Measurements from ENCODE around the gene KCNQ1OT1.
A peak's percentile ranks its signal among the peaks of the same experiment; 100 is the strongest.

The KCNQ1OT1 gene

DNA sequence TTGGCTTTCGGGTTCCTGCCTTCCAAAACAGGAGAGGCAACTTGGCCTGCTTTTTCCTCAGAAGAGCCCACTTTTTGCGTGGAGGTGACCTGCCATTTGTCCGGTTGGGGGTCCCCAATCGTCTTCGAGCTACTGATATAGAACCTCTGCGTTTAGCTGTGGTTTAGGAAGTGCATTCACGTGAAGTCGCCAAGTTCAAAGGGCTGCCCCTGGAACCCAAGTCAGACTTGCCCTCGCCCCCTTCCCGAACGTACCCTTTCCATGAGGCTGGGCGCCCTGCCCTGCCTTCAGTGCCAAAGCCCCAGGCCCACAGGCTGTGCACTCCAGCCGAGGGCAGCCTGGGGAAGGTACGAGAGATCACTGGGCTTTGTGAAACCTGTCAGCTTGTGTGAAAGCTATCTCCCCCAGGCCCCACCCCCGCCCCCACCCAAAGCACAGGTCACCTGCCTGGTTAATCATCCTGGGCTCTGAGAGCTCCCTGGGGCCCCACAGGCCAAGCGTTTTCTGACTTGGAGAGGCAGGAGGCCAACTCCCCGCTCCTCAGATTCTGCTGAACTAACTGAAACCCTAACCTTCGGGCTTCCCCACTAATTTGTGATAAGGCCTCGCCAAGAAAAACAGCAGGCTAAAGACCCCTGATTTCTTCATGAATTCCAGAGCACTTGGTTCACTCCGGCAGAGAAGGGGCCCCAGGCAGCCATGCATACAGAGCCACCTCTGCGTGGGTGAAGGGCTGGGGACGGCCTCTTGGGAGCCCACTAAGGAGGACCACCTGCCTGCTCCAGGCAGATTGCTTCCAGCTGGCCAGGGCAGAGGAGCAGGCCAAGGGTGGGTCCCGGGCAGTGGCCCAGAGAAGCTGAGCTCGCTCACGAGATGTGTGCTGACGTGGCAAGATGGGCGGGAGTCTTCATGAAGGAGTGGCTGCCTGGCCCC, 25.8 kb upstream of the KCNQ1OT1 start:
- H3K27me3 ChIP-seq = peaks cover 0 to 5% of the 10 kb centered on the region in 2 donors
- peak in 1 of 2 donors; percentile 26 for DNase-seq
- H3K9me3 ChIP-seq = no peaks in the 10 kb centered on the region
- TF ChIP-seq, protein P1, sequence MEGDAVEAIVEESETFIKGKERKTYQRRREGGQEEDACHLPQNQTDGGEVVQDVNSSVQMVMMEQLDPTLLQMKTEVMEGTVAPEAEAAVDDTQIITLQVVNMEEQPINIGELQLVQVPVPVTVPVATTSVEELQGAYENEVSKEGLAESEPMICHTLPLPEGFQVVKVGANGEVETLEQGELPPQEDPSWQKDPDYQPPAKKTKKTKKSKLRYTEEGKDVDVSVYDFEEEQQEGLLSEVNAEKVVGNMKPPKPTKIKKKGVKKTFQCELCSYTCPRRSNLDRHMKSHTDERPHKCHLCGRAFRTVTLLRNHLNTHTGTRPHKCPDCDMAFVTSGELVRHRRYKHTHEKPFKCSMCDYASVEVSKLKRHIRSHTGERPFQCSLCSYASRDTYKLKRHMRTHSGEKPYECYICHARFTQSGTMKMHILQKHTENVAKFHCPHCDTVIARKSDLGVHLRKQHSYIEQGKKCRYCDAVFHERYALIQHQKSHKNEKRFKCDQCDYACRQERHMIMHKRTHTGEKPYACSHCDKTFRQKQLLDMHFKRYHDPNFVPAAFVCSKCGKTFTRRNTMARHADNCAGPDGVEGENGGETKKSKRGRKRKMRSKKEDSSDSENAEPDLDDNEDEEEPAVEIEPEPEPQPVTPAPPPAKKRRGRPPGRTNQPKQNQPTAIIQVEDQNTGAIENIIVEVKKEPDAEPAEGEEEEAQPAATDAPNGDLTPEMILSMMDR (IDR thresholded peaks at IDR 0.05) = no peak
- H3K27ac ChIP-seq = no peak overlapping the region
- no peaks in the 10 kb centered on the region for H3K36me3 ChIP-seq
- intact Hi-C loops (cut with DNase I; ENCODE audit: low total_unique reads) = no loop called here
- H3K4me1 ChIP-seq = no peaks in the 10 kb centered on the region
- no peak overlapping the region for H3K4me3 ChIP-seq

DNA sequence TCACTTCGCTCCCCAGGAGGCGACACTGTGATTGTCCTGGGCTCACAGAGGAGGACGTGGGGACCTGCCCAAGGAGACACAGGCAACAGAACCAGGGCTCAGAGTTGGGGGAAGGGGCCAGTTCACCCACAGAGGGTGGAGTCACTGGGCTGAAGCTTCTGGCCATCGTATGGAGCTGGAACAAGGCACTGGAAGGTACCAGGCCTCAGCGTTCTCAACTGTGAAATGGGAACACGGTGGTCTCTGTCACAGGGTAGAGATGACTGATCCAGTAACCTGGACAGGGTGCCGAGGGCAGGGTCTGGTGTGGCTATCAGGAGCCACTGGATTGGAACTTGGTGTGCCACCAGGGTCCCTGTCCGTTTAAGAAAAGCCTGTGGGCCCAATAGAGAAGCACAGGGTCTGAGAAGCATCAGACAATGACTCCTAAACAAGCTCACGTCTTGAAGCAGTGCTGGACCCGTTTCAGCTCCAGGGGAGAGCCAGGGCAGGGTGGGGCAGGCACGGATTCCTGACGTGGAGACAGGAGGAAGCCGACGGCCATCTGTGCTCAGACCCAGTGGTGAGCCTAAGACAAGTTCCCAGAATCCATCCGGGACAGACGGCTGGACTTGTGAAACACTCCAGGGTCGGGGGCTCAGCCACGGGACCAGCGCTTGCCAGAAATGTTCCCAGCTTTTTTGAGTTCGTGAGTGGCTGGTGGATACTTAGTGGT, 25.0 kb upstream of the KCNQ1OT1 start:
- no peak overlapping the region for H3K27ac ChIP-seq
- no peaks in the 10 kb centered on the region for H3K4me1 ChIP-seq
- TF ChIP-seq, protein P1 (IDR thresholded peaks at IDR 0.05) = no peak
- H3K9me3 ChIP-seq = no peaks in the 10 kb centered on the region
- no peak overlapping the region for H3K4me3 ChIP-seq
- peaks cover 0 to 5% of the 10 kb centered on the region in 2 donors for H3K27me3 ChIP-seq
- H3K36me3 ChIP-seq = no peaks in the 10 kb centered on the region
- DNase-seq = no peak
- intact Hi-C loops (cut with DNase I; ENCODE audit: low total_unique reads) = no loop called here

DNA sequence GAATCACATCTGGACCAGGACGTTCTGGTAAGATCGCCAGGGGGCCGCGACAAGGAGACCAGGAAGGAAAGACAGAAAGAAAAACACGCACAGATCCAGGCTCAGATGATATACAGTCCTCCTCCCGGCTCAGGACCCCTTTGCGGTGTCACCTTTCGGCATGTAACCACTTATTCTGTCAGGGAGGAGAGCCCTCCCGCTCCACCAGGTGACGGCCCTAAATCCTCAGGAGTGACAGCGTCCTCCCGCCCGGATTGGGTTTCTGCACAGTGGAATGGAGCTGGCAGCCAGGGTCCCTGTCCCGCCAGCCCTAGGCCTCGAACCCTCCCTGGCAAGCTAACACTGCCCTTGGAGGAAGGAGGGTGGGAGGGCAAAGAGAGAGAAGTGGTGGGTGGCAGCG, 24.3 kb upstream of the KCNQ1OT1 start:
- Histone ChIP-seq H3K27ac (no peak overlapping the region), H3K36me3 (no peaks in the 10 kb centered on the region), H3K27me3 (peaks cover 0 to 5% of the 10 kb centered on the region in 2 donors), H3K4me3 (no peak overlapping the region), H3K9me3 (no peaks in the 10 kb centered on the region), H3K4me1 (no peaks in the 10 kb centered on the region)
- TF ChIP-seq, protein P1 (IDR thresholded peaks at IDR 0.05) = no peak
- DNase-seq = no peak
- intact Hi-C loops (cut with DNase I; ENCODE audit: low total_unique reads) = no loop called here

DNA sequence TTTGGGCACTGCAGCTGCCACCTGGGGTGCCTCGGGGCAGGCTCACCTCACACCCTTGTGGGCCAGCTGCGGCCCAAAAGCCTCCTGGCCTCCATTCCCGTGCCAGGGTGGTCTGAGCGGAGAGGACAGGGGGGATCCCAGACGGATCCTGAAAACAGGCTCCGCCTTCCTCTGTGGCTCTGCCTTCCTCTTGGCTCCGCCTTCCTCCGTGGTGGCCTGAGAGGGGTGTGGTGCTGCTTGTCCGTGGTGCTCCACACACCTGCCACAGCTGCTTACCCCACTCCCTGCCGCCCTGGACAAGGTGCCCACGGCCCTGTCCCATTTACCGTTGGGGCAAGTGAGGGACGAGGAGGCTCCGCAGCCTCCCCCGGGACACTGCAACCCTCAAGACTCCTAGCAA, 23.2 kb upstream of the KCNQ1OT1 start:
- Histone ChIP-seq H3K27ac (no peak overlapping the region), H3K27me3 (peaks cover 0 to 5% of the 10 kb centered on the region in 2 donors), H3K9me3 (no peaks in the 10 kb centered on the region), H3K36me3 (no peaks in the 10 kb centered on the region), H3K4me1 (no peaks in the 10 kb centered on the region), H3K4me3 (no peak overlapping the region)
- TF ChIP-seq, protein P1 (IDR thresholded peaks at IDR 0.05) = no peak
- intact Hi-C loops (cut with DNase I; ENCODE audit: low total_unique reads) = no loop called here
- no peak for DNase-seq

DNA sequence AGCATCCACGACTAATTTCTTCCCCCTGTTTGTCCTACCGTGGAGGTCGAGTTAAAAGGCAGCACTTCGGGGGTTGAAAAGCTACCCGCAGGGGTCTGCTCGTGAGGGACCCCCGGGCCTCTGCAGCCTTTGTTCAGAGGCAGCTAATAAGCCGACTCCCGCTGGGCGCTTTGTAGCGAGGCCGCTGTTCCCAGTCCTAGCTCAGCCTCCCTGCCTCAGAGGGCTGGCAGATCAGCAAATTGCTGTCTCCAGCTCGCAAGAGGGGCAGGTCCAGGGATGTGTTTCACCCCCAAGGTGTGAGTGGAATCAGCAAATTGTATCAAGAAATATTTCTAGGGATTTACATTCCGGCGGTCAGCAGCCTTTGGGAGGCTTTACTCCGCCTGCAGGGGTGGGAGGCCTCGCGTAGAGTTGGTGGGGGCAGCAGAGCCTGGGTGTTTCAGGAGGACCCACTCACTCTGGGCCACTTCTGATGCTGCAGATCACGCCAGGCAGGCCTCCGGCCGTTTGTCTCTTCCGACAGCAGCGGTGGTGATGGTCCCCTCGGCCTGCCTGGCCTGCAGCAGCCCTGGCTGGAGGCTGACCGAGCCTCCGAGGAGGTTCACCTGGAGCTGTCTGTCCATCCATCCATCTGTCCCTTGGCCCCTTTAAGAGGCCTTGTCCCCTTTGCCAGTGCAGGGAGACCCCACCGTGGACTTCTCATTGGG, 21.6 kb upstream of the KCNQ1OT1 start:
- Histone ChIP-seq H3K27ac (no peak overlapping the region), H3K27me3 (peaks cover 0 to 6% of the 10 kb centered on the region in 2 donors), H3K36me3 (no peaks in the 10 kb centered on the region), H3K9me3 (no peaks in the 10 kb centered on the region), H3K4me3 (no peak overlapping the region), H3K4me1 (no peaks in the 10 kb centered on the region)
- TF ChIP-seq, protein P1 (IDR thresholded peaks at IDR 0.05) = no peak
- DNase-seq = no peak
- intact Hi-C loops (cut with DNase I; ENCODE audit: low total_unique reads) = no loop called here
